ENCODE measurements around the gene APBA3. TPM values are rescaled to one million over a fixed set of nuclear protein-coding genes. Genes with fewer than 3 reads are reported as not detected.

The APBA3 gene
- total and polyA plus RNA-seq, 2 of the 4 experiments (the other 2 are of a cell fraction), result 9.5 to 18.4 TPM

GRCh38 chr19:3720349-3720917 lies 41.1 kb downstream of the APBA3 start:
- Histone ChIP-seq H3K9ac (ENCODE audit: low read depth, low read length) (no peak overlapping the region), H2AK5ac (ENCODE audit: low read depth, low read length) (no peak overlapping the region), H3K14ac (replicated peaks; ENCODE audit: low read depth, low read length) (no peak overlapping the region), H3K23ac (ENCODE audit: low read depth, low read length) (no peak overlapping the region), H2AK9ac (replicated peaks; ENCODE audit: low read depth, low read length, poor library complexity) (no peak overlapping the region), H2BK20ac (ENCODE audit: low read depth, low read length) (no peak overlapping the region), H4K5ac (ENCODE audit: low read depth, low read length) (no peak overlapping the region), H3K9me3 (ENCODE audit: control insufficient read depth, insufficient read depth, low read length) (no peaks in the 10 kb centered on the region), H2AFZ (replicated peaks; ENCODE audit: low read length, poor library complexity) (no peak overlapping the region), H4K8ac (ENCODE audit: low read depth in 2 of 2, low read length in 2 of 2) (no peak overlapping the region), H2BK15ac (ENCODE audit: low read depth, low read length) (no peak overlapping the region), H3K36me3 (ENCODE audit: control insufficient read depth, insufficient read depth, low read length) (no peaks in the 10 kb centered on the region), H3K4me1 (ENCODE audit: control insufficient read depth, insufficient read depth, low read length) (no peaks in the 10 kb centered on the region), H4K91ac (ENCODE audit: insufficient read depth, low read depth, low read length) (no peak overlapping the region), H3K9me1 (ENCODE audit: insufficient read depth, low read length) (no peaks in the 10 kb centered on the region), H3K18ac (ENCODE audit: low read depth, low read length) (no peak overlapping the region), H3K4me3 (ENCODE audit: insufficient read depth, low read depth, low read length) (no peak overlapping the region), H2BK5ac (ENCODE audit: low read depth, low read length, poor library complexity, severe bottlenecking) (no peak overlapping the region), H4K20me1 (ENCODE audit: insufficient read depth, low read length) (no peaks in the 10 kb centered on the region), H3K79me1 (ENCODE audit: low read depth in 1 of 2, low read length in 2 of 2) (no peaks in the 10 kb centered on the region), H3K27ac (ENCODE audit: insufficient read depth, low read length) (no peak overlapping the region), H3K4ac (ENCODE audit: low read depth, low read length) (no peak overlapping the region), H3K27me3 (ENCODE audit: control insufficient read depth, insufficient read depth, low read length) (peaks cover 36% of the 10 kb centered on the region), H2BK120ac (ENCODE audit: low read depth, low read length) (no peak overlapping the region), H3K56ac (ENCODE audit: extremely low read depth, insufficient read depth, low read length) (no peak overlapping the region), H3K4me2 (ENCODE audit: low read depth, low read length) (no peak overlapping the region)
- ChIA-PET CTCF (no interaction called here), POLR2A (ENCODE audit: unreplicated experiment) (no interaction called here)
- ATAC-seq (ENCODE audit: low read depth) (no peak), DNase-seq (no peak)
- TF ChIP-seq FOS (IDR thresholded peaks at IDR 0.05; ENCODE audit: low read depth, low read length) (no peak), CHD1 (IDR thresholded peaks at IDR 0.05; ENCODE audit: low read depth, low read length) (no peak), SMC3 (IDR thresholded peaks at IDR 0.05; ENCODE audit: low read depth, low read length) (no peak), POLR2A (IDR thresholded peaks at IDR 0.05; ENCODE audit: low read depth, low read length) (no peak), RFX5 (IDR thresholded peaks at IDR 0.05; ENCODE audit: low read depth, low read length) (no peak), CEBPB (IDR thresholded peaks at IDR 0.05; ENCODE audit: low read depth, low read length) (no peak), MAZ (IDR thresholded peaks at IDR 0.05; ENCODE audit: borderline replicate concordance, low read depth, low read length) (no peak), MAFK (IDR thresholded peaks at IDR 0.05; ENCODE audit: low read depth, low read length) (no peak), CTCF (conservative IDR thresholded peaks at IDR 0.05; ENCODE audit: low read depth, low read length) (no peak), RAD21 (IDR thresholded peaks at IDR 0.05; ENCODE audit: low read length) (no peak), BHLHE40 (IDR thresholded peaks at IDR 0.05; ENCODE audit: low read depth, low read length) (no peak), RCOR1 (IDR thresholded peaks at IDR 0.05; ENCODE audit: insufficient replicate concordance, low read length) (no peak), ELK1 (IDR thresholded peaks at IDR 0.05; ENCODE audit: borderline replicate concordance, low read depth, low read length) (no peak), MXI1 (IDR thresholded peaks at IDR 0.05; ENCODE audit: borderline replicate concordance, low read depth, low read length) (no peak), USF2 (IDR thresholded peaks at IDR 0.05; ENCODE audit: low read depth, low read length) (no peak)
- intact Hi-C loops (cut with micrococcal nuclease) (no loop called here), in situ Hi-C loops (cut with MboI; ENCODE audit: low sequenced_read_pairs) (no loop called here), dilution Hi-C loops (cut with HindIII; ENCODE audit: low sequenced_read_pairs, unreplicated experiment) (no loop called here)
- BruUV-seq (replicated peaks), result no TSS peak
- whole genome bisulfite sequencing, 2 experiments (ENCODE audit: extremely low coverage in 2 of 2, insufficient read length in 1 of 2), result no CpG with 5 or more reads among the region's 9 CpGs
